Measurements from ENCODE around the gene DNAH17.

DNA sequence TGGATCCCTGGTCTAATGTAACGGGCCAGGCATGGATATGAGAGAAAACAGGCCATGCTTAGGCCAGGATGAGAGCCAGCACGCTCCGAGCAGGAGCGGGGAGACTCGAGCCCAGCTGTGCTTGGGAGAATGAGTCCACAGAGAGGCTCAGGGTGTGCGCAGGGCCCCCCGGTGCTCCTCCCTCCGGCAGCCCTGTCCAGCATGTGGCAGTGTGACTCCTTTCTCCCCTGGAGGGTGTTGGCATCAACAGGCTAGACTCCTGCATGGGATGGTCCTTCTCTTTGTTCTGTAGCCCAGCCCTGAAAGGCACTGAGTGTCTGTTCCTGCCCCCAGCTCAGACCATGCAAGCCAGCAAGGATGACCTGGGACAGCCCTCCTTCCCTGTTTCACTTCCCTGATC, 175.3 kb downstream of the DNAH17 start:
- no peak for TF ChIP-seq CTCF (conservative IDR thresholded peaks at IDR 0.05)
- no peak for TF ChIP-seq EZH2 (IDR thresholded peaks at IDR 0.05; ENCODE audit: low read depth)
